Smooth muscle cell (in vitro differentiated cells): Measurements from ENCODE around the gene STK32C. TPM values are rescaled to one million over a fixed set of nuclear protein-coding genes. Genes with fewer than 3 reads are reported as not detected.
A peak's percentile ranks its signal among the peaks of the same experiment; 100 is the strongest.
"Not testable (repeated sequence)": the region's sequence is repeated elsewhere in the genome, so short reads cannot be mapped to it uniquely, and the experiment has no call there.

Experiments
- DNase-seq: peaks from one replicate; lab custom pipeline; 2025; ENCODE audit not compliant: unreplicated experiment; lab: John Stamatoyannopoulos, UW
- H2AFZ ChIP-seq: fragments of 200-600 bp; sonication (generic); 2 replicates; pipeline ENCODE4 v1.6.0; 2016; ENCODE audit warnings: antibody characterized with exemption, low read depth, mild to moderate bottlenecking
- H3F3A ChIP-seq: fragments of 200-600 bp; sonication (generic); 2 replicates; pipeline ENCODE4 v1.6.0; 2017; ENCODE audit warnings: antibody characterized with exemption, low read depth
- H3K27ac ChIP-seq: fragments of 200-600 bp; sonication (generic); 2 replicates; pipeline ENCODE4 v1.5.1; 2016; ENCODE audit warnings: low read depth, mild to moderate bottlenecking
- H3K27me3 ChIP-seq: fragments of 200-600 bp; sonication (generic); 2 replicates; pipeline ENCODE4 v1.6.1; 2016; ENCODE audit warnings: low read depth, mild to moderate bottlenecking
- H3K36me3 ChIP-seq: fragments of 200-600 bp; sonication (generic); 2 replicates; pipeline ENCODE4 v1.5.1; 2016; ENCODE audit warnings: low read depth
- H3K4me1 ChIP-seq: fragments of 200-600 bp; sonication (generic); 2 replicates; pipeline ENCODE4 v1.5.1; 2016; ENCODE audit warnings: low read depth
- H3K4me2 ChIP-seq: fragments of 200-600 bp; sonication (generic); 2 replicates; pipeline ENCODE4 v1.6.0; 2016; ENCODE audit warnings: mild to moderate bottlenecking
- H3K4me3 ChIP-seq: fragments of 200-600 bp; sonication (generic); 2 replicates; pipeline ENCODE4 v1.5.1; 2016; ENCODE audit warnings: mild to moderate bottlenecking
- H3K79me2 ChIP-seq: fragments of 200-600 bp; sonication (generic); 2 replicates; pipeline ENCODE4 v1.6.0; 2016; ENCODE audit warnings: low read depth, mild to moderate bottlenecking
- H3K9ac ChIP-seq: fragments of 200-600 bp; sonication (generic); 2 replicates; pipeline ENCODE4 v1.6.0; 2016; ENCODE audit warnings: low read depth
- H3K9me3 ChIP-seq: fragments of 200-600 bp; sonication (generic); replicated peaks from 2 replicates; pipeline ENCODE4 v1.5.1; 2016; ENCODE audit warnings: low read depth
- H4K20me1 ChIP-seq: fragments of 200-600 bp; sonication (generic); 2 replicates; pipeline ENCODE4 v1.6.0; 2016; ENCODE audit warnings: low read depth
- CTCF ChIP-seq: fragments of 200-600 bp; sonication (generic); IDR thresholded peaks from 2 replicates; pipeline ENCODE4 v1.5.1; 2017; ENCODE audit warnings: borderline replicate concordance, mild to moderate bottlenecking, antibody characterized with exemption; ENCODE audit not compliant: insufficient read depth, poor library complexity, severe bottlenecking
- WGBS: methylation state at CpG from one replicate; pipeline ENCODE4 v1.1.7; 2016; ENCODE audit warnings: low lambda C conversion rate; 5-methylcytosine and 5-hydroxymethylcytosine counted together
- polyA plus RNA-seq: library from polyadenylated mRNA; unstranded; fragments of >200 nt; fragmentation: Nextera tagmentation; extraction: Ambion mirVana; gene quantifications from 2 replicates; pipeline ENCODE4 v1.2.1, GENCODE V29; 2016
- total RNA-seq: library from RNA; depleted of rRNA; stranded (reverse); fragments of >200 nt; gene quantifications from 2 replicates; pipeline ENCODE4 v1.2.3, GENCODE V29; 2014

The STK32C gene
- total and polyA plus RNA-seq, 2 experiments from 2014 or later = 2.3 to 13.2 TPM

DNA sequence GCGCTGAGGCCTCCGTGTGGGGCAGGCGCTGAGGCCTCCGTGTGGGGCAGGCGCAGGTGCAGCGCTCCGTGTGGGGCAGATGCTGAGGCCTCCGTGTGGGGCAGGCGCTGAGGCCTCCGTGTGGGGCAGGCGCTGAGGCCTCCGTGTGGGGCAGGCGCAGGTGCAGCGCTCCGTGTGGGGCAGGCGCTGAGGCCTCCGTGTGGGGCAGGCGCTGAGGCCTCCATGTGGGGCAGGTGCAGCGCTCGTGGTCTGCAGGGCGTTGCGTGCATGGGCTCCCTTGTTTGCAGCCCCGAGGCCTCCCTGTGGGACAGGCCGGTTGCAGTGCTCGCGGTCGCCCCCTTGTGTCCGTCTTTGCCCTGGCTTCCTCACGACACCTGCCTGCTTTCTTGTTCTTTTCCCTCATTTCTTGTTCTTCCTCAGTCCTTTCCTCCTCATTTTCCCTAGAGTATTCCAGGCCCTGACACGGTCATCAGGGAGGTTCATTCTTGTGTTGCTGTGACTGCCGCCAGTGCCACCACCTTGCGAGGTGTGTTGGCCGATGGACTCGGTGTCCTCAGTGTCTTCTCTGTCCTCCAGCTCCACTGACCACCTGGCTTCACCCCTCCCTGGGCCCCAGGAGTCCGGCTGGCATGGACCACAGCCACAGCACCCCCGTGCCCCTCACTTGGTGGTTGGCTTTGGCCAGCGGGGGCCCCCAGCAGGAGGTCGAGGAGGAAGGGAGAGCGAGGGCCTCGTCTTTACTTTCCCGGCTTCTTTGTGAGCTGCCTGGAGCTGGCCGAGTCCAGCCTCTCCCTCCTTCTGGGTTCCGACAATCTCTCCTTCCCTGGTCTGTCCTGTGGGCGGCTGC lies 44.9 kb upstream of the STK32C start:
- DNase-seq = peak; percentile 20
- not testable (repeated sequence) for H3K27ac ChIP-seq, H3K79me2 ChIP-seq, H3K9me3 ChIP-seq, H2AFZ ChIP-seq, H3F3A ChIP-seq, H3K4me2 ChIP-seq, H3K4me1 ChIP-seq, H3K36me3 ChIP-seq, H3K9ac ChIP-seq, H4K20me1 ChIP-seq, H3K27me3 ChIP-seq, H3K4me3 ChIP-seq
- TF ChIP-seq CTCF = peak; percentile 65
- 54% methylated on average over 23 of the region's 44 CpGs for WGBS

DNA sequence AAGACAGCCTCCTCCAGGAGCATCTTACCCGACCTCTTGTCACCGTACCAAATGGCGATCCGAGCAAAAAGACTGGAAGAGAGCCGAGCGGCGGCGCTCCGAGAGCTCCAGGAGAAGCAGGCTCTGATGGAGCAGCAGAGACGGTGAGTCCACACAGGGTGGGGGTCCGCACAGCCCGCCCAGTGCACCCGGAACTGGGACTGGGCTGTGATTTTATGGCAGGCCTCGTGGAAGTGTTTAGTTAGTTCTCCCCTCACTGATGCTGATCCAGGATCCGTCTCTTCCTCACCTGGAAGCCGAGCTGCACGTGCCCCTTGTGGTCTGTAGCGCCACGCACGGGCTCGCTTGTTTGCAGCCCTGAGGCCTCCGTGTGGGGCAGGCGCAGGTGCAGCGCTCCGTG lies 43.9 kb upstream of the STK32C start:
- Histone ChIP-seq H3K4me3 (no peak overlapping the region), H2AFZ (no peak overlapping the region), H3K9ac (no peak overlapping the region), H3K79me2 (no peaks in the 10 kb centered on the region), H3K4me1 (no peaks in the 10 kb centered on the region), H3K9me3 (no peaks in the 10 kb centered on the region), H3K36me3 (no peaks in the 10 kb centered on the region), H3K4me2 (no peak overlapping the region), H3F3A (no peaks in the 10 kb centered on the region), H4K20me1 (no peaks in the 10 kb centered on the region), H3K27ac (no peak overlapping the region), H3K27me3 (no peaks in the 10 kb centered on the region)
- 80% methylated on average over 25 of the region's 25 CpGs for WGBS
- no peak for TF ChIP-seq CTCF
- DNase-seq = no peak

DNA sequence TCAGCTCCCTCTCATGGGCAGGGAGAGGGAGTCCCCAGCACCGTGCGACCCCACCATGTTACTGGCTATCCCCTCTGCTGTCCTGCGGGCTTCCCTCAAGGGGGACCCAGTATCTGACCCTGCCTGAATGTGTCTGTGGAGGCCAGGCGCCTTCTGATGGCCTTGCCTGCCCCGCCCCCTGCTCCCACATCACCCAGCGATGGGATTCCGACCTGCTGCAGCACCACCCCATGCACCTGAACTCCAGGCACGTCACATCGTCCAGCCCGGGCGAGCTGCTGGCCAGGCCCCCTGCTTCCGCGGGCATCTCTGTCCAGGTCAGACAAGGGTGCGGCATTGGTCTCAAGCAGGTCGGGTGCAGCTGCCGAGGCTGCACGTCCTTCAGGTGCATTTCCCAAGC lies 43.2 kb upstream of the STK32C start:
- Histone ChIP-seq H3K4me1 (no peaks in the 10 kb centered on the region), H3K27ac (no peak overlapping the region), H3K79me2 (no peaks in the 10 kb centered on the region), H3F3A (no peaks in the 10 kb centered on the region), H3K9ac (no peak overlapping the region), H4K20me1 (no peaks in the 10 kb centered on the region), H2AFZ (no peak overlapping the region), H3K4me3 (no peak overlapping the region), H3K36me3 (no peaks in the 10 kb centered on the region), H3K4me2 (no peak overlapping the region), H3K9me3 (no peaks in the 10 kb centered on the region), H3K27me3 (no peaks in the 10 kb centered on the region)
- 96% methylated on average over 16 of the region's 17 CpGs for WGBS
- TF ChIP-seq CTCF = no peak
- no peak for DNase-seq

- 88% methylated on average over 11 of the region's 11 CpGs for WGBS
- Histone ChIP-seq H3K4me2 (no peak overlapping the region), H3F3A (no peaks in the 10 kb centered on the region), H3K27me3 (no peaks in the 10 kb centered on the region), H3K4me3 (no peak overlapping the region), H3K9me3 (no peaks in the 10 kb centered on the region), H4K20me1 (no peaks in the 10 kb centered on the region), H2AFZ (no peak overlapping the region), H3K27ac (no peak overlapping the region), H3K79me2 (no peaks in the 10 kb centered on the region), H3K4me1 (no peaks in the 10 kb centered on the region), H3K36me3 (no peaks in the 10 kb centered on the region), H3K9ac (no peak overlapping the region)
- no peak for DNase-seq
- TF ChIP-seq CTCF = no peak
Measured at GRCh38 chr10:132350391-132350790, 42.6 kb upstream of the STK32C start.
